ENCODE results near the gene NUBP2. TPM values are rescaled to one million over a fixed set of nuclear protein-coding genes. Genes with fewer than 3 reads are reported as not detected.
A peak's percentile ranks its signal among the peaks of the same experiment; 100 is the strongest.

Gene NUBP2
- polyA plus RNA-seq, 1 of the 3 experiments (the other 2 are of a cell fraction), result 73.2 TPM

DNA sequence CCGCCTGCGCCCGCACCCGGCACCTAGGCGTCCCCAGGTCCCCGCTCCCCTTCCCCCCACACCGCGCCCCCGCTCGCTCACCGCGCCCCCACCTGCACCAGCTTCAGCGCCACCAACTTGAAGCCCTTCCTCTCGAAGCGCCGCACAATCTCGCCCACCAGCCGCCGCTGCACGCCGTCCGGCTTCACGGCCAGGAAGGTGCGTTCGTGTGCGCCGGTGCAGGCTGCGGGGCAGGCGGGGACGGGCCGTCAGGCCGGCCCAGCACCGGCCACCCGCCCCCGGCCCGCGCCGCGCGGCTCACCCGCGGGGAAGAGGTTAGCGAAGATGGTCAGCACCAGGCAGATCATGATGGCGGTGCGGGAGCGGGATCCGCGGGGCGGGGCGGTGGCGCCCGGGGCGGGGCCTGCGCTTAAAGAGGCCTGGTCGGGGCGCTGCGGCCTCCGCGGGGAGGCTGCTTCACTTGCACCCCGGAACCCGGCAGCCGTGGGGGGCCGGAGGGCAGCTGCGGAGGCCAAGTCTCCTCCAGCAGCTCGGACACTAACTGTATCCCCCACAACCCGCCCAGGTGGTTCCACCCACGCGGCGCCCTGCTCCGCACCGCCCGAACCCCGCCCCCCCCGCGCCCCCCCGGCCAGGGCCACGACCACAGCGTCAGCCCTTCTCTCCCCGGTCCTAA, 11.4 kb upstream of the NUBP2 start, which contains the start of gene NME3:
NME3 (minus strand) TSS at position 356 of the 676 bp plus-strand sequence; CDS start at position 347, 9 bp downstream.
- 4% methylated on average over 43 of the region's 79 CpGs for WGBS (ENCODE audit: low lambda C conversion rate)

DNA sequence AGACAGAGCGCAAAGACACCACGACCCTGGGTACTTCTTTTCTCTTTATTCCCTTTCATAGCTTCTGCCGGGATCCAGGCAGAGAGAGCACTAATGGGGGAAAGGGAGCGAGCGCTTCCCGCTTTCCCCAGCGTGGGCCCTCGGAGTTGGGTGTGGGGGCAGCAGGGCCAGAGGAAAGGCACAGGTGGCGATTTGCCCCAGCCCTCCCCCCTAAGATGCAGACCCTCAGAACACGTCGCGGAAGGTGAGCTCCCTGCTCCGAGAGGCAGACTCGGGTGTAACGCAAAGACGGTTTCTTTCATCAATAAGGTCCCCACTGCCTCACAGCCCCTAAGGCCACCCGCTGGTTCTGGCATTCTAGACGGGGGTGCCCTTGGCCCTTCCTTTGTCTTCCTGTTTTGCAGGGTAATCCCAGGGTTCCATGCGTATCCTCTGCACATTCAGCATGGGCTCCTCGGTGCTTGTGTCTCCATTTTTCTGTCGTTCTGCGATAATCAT, 10.8 kb upstream of the NUBP2 start:
- H3K9ac ChIP-seq, result peak overlapping the region; percentile 93; the same call in 1 of the 2 replicates
- H3K27ac ChIP-seq (ENCODE audit: low read depth in 2 of 2, low read length in 1 of 2), result peak overlapping the region; percentile 78 to 92; a peak in 3 of 4 replicates
- peaks cover 11% of the 10 kb centered on the region for H3F3A ChIP-seq (replicated peaks; ENCODE audit: insufficient read depth)
- DNase-seq, result no peak
- ChIA-PET CTCF (interaction anchor here (0.6 to 4.4 kb wide), 4 partner anchors 9 to 887 kb away, joined by 3 to 40 read pairs (median 8); partner anchors contain the start of genes MAPK8IP3, NUBP2 and SPSB3), POLR2A (interaction anchor here (1.2 to 3.8 kb wide), 3 partner anchors 10 to 200 kb away, joined by 5 to 24 read pairs (median 5); partner anchors contain the start of genes JPT2, NUBP2, SPSB3 and TBL3)
- H3K4me1 ChIP-seq (ENCODE audit: control insufficient read depth in 1 of 2, insufficient read depth in 2 of 2, low read depth in 1 of 2, low read length in 1 of 2), result peaks cover 0 to 32% of the 10 kb centered on the region in 2 experiments; a peak in 2 of 4 replicates
- no peaks in the 10 kb centered on the region for H3K27me3 ChIP-seq (ENCODE audit: insufficient read depth)
- H3K36me3 ChIP-seq (replicated peaks in 1 of 2; ENCODE audit: control insufficient read depth in 1 of 2, insufficient read depth in 2 of 2, low read length in 1 of 2), result peaks cover 6 to 41% of the 10 kb centered on the region in 2 experiments
- H3K4me2 ChIP-seq, result peak overlapping the region; percentile 95
- 17% methylated on average over 20 of the region's 22 CpGs for WGBS (ENCODE audit: low lambda C conversion rate)
- H3K79me2 ChIP-seq (ENCODE audit: insufficient read depth), result peaks cover 31% of the 10 kb centered on the region
- no peaks in the 10 kb centered on the region for H3K9me3 ChIP-seq
- no peaks in the 10 kb centered on the region for H3K9me2 ChIP-seq
- 0 out of 2 replicates have a peak, but pooled peaks cover 11% of the 10 kb centered on the region for H4K20me1 ChIP-seq (ENCODE audit: insufficient read depth)
- H2AFZ ChIP-seq (ENCODE audit: low read depth), result no peak overlapping the region
- H3K4me3 ChIP-seq (ENCODE audit: low read depth in 2 of 2, low read length in 1 of 2), result peak overlapping the region; percentile 90 to 91
- TF ChIP-seq, protein P1, sequence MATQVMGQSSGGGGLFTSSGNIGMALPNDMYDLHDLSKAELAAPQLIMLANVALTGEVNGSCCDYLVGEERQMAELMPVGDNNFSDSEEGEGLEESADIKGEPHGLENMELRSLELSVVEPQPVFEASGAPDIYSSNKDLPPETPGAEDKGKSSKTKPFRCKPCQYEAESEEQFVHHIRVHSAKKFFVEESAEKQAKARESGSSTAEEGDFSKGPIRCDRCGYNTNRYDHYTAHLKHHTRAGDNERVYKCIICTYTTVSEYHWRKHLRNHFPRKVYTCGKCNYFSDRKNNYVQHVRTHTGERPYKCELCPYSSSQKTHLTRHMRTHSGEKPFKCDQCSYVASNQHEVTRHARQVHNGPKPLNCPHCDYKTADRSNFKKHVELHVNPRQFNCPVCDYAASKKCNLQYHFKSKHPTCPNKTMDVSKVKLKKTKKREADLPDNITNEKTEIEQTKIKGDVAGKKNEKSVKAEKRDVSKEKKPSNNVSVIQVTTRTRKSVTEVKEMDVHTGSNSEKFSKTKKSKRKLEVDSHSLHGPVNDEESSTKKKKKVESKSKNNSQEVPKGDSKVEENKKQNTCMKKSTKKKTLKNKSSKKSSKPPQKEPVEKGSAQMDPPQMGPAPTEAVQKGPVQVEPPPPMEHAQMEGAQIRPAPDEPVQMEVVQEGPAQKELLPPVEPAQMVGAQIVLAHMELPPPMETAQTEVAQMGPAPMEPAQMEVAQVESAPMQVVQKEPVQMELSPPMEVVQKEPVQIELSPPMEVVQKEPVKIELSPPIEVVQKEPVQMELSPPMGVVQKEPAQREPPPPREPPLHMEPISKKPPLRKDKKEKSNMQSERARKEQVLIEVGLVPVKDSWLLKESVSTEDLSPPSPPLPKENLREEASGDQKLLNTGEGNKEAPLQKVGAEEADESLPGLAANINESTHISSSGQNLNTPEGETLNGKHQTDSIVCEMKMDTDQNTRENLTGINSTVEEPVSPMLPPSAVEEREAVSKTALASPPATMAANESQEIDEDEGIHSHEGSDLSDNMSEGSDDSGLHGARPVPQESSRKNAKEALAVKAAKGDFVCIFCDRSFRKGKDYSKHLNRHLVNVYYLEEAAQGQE (IDR thresholded peaks at IDR 0.05; ENCODE audit: low read depth, low read length), result no peak
- TF ChIP-seq, protein P2, sequence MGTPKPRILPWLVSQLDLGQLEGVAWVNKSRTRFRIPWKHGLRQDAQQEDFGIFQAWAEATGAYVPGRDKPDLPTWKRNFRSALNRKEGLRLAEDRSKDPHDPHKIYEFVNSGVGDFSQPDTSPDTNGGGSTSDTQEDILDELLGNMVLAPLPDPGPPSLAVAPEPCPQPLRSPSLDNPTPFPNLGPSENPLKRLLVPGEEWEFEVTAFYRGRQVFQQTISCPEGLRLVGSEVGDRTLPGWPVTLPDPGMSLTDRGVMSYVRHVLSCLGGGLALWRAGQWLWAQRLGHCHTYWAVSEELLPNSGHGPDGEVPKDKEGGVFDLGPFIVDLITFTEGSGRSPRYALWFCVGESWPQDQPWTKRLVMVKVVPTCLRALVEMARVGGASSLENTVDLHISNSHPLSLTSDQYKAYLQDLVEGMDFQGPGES (IDR thresholded peaks at IDR 0.05; ENCODE audit: low read depth, low read length), result no peak
- TF ChIP-seq MXI1 (IDR thresholded peaks at IDR 0.05; ENCODE audit: low read depth, low read length) (no peak), TEAD4 (IDR thresholded peaks at IDR 0.05; ENCODE audit: borderline replicate concordance, insufficient read depth) (no peak), RFX5 (IDR thresholded peaks at IDR 0.05; ENCODE audit: low read length) (no peak), RAD21 (IDR thresholded peaks at IDR 0.05; ENCODE audit: low read length) (no peak)
- TF ChIP-seq, protein P3, sequence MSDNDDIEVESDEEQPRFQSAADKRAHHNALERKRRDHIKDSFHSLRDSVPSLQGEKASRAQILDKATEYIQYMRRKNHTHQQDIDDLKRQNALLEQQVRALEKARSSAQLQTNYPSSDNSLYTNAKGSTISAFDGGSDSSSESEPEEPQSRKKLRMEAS (IDR thresholded peaks at IDR 0.05; ENCODE audit: low read depth), result 0 out of 2 replicates have a peak, but pooled peaks have one; percentile 3
- TF ChIP-seq, protein P4, sequence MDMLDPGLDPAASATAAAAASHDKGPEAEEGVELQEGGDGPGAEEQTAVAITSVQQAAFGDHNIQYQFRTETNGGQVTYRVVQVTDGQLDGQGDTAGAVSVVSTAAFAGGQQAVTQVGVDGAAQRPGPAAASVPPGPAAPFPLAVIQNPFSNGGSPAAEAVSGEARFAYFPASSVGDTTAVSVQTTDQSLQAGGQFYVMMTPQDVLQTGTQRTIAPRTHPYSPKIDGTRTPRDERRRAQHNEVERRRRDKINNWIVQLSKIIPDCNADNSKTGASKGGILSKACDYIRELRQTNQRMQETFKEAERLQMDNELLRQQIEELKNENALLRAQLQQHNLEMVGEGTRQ (IDR thresholded peaks at IDR 0.05; ENCODE audit: borderline replicate concordance, low read depth, low read length), result no peak
- TF ChIP-seq, protein P5, sequence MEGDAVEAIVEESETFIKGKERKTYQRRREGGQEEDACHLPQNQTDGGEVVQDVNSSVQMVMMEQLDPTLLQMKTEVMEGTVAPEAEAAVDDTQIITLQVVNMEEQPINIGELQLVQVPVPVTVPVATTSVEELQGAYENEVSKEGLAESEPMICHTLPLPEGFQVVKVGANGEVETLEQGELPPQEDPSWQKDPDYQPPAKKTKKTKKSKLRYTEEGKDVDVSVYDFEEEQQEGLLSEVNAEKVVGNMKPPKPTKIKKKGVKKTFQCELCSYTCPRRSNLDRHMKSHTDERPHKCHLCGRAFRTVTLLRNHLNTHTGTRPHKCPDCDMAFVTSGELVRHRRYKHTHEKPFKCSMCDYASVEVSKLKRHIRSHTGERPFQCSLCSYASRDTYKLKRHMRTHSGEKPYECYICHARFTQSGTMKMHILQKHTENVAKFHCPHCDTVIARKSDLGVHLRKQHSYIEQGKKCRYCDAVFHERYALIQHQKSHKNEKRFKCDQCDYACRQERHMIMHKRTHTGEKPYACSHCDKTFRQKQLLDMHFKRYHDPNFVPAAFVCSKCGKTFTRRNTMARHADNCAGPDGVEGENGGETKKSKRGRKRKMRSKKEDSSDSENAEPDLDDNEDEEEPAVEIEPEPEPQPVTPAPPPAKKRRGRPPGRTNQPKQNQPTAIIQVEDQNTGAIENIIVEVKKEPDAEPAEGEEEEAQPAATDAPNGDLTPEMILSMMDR (IDR thresholded peaks at IDR 0.05), result no peak

More for the DNA sequence above, 11.4 kb upstream of the NUBP2 start, which contains the start of gene NME3:
- ChIA-PET POLR2A (interaction anchor here (0.9 to 3.8 kb wide), 2 partner anchors 11 to 32 kb away, joined by 4 to 24 read pairs; partner anchors contain the start of genes NUBP2 and SPSB3), CTCF (interaction anchor here (0.6 to 4.4 kb wide), 3 partner anchors 12 to 887 kb away, joined by 3 to 40 read pairs (median 13); partner anchors contain the start of genes MAPK8IP3, NUBP2 and SPSB3)
- H4K20me1 ChIP-seq (ENCODE audit: insufficient read depth), result 0 out of 2 replicates have a peak, but pooled peaks cover 11% of the 10 kb centered on the region
- peak within 1 kb of the TSS; percentile 90 to 91 for H3K4me3 ChIP-seq (ENCODE audit: low read depth in 2 of 2, low read length in 1 of 2)
- H3K27me3 ChIP-seq (ENCODE audit: insufficient read depth), result no peaks in the 10 kb centered on the region
- peaks cover 31% of the 10 kb centered on the region for H3K79me2 ChIP-seq (ENCODE audit: insufficient read depth)
- H3K4me1 ChIP-seq (ENCODE audit: control insufficient read depth in 1 of 2, insufficient read depth in 2 of 2, low read depth in 1 of 2, low read length in 1 of 2), result peaks cover 0 to 32% of the 10 kb centered on the region in 2 experiments; a peak in 2 of 4 replicates
- peak; percentile 92 for DNase-seq
- H3K9me2 ChIP-seq, result no peaks in the 10 kb centered on the region
- no peaks in the 10 kb centered on the region for H3K9me3 ChIP-seq
- H3K4me2 ChIP-seq, result peak within 1 kb of the TSS; percentile 95
- peaks cover 11% of the 10 kb centered on the region for H3F3A ChIP-seq (replicated peaks; ENCODE audit: insufficient read depth)
- H3K36me3 ChIP-seq (replicated peaks in 1 of 2; ENCODE audit: control insufficient read depth in 1 of 2, insufficient read depth in 2 of 2, low read length in 1 of 2), result peaks cover 6 to 39% of the 10 kb centered on the region in 2 experiments
- H2AFZ ChIP-seq (ENCODE audit: low read depth), result no peak within 1 kb of the TSS
- TF ChIP-seq FOSL2 (IDR thresholded peaks at IDR 0.05; ENCODE audit: borderline replicate concordance, low read depth), result no peak
- TF ChIP-seq, protein P6, sequence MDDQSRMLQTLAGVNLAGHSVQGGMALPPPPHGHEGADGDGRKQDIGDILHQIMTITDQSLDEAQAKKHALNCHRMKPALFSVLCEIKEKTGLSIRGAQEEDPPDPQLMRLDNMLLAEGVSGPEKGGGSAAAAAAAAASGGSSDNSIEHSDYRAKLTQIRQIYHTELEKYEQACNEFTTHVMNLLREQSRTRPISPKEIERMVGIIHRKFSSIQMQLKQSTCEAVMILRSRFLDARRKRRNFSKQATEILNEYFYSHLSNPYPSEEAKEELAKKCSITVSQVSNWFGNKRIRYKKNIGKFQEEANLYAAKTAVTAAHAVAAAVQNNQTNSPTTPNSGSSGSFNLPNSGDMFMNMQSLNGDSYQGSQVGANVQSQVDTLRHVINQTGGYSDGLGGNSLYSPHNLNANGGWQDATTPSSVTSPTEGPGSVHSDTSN (IDR thresholded peaks at IDR 0.05), result peak; percentile 15; the same call in 1 of the 2 replicates
- peak; percentile 61; the same call in 1 of the 2 replicates for TF ChIP-seq YY1 (IDR thresholded peaks at IDR 0.05; ENCODE audit: low read depth)
- H3K9ac ChIP-seq, result peak within 1 kb of the TSS; percentile 93
- peak within 1 kb of the TSS; percentile 78 to 92; a peak in 3 of 4 replicates for H3K27ac ChIP-seq (ENCODE audit: low read depth in 2 of 2, low read length in 1 of 2)

All from SK-N-SH (cell line).